Sigmoid colon (tissue), 7 donors: Measurements from ENCODE around the gene STK39. TPM values are rescaled to one million over a fixed set of nuclear protein-coding genes. Genes with fewer than 3 reads are reported as not detected.

ENCODE experiments used
- DNase-seq: peaks from one replicate; pipeline ENCODE4 v3.0.0-alpha.2; 2019
- H3K27ac ChIP-seq, 4 donors: fragments of 200-600 bp; sonication (generic); one replicate each; pipeline ENCODE4 v1.5.1; 2016 to 2019; ENCODE audit warnings: mild to moderate bottlenecking in 1 of 4
- H3K27me3 ChIP-seq, 3 donors: fragments of 200-600 bp; sonication (generic); one replicate each; pipeline ENCODE4 v1.5.1; 2019; ENCODE audit warnings: mild to moderate bottlenecking in 1 of 3
- H3K36me3 ChIP-seq, 4 donors: fragments of 200-600 bp; sonication (generic); one replicate each; pipeline ENCODE4 v1.5.1; 2016 to 2019
- H3K4me1 ChIP-seq, 4 donors: fragments of 200-600 bp; sonication (generic); one replicate each; pipeline ENCODE4 v1.5.1; 2017 to 2019
- H3K4me3 ChIP-seq, 4 donors: fragments of 200-600 bp; sonication (generic); one replicate each; pipeline ENCODE4 v1.5.1; 2017 to 2019; ENCODE audit warnings: mild to moderate bottlenecking in 2 of 4, moderate library complexity in 1 of 4
- H3K9me3 ChIP-seq, 4 donors: fragments of 200-600 bp in 3 of 4; sonication (generic) in 3 of 4; one replicate each; pipeline versions ENCODE4 v1.5.1 to v1.6.1; 2013 to 2019
- EP300 ChIP-seq, 4 donors: sonication (generic); formaldehyde crosslinking; IDR thresholded peaks; one replicate each; pipeline ENCODE4 v1.6.1; 2017; ENCODE audit warnings: antibody characterized with exemption in 4 of 4
- POLR2A ChIP-seq, 2 donors: fragments of 450-650 bp; IDR thresholded peaks; one replicate each; pipeline ENCODE4 v1.6.1; 2016; ENCODE audit warnings: antibody characterized with exemption in 2 of 2, mild to moderate bottlenecking in 2 of 2, moderate library complexity in 2 of 2
- POLR2AphosphoS5 ChIP-seq, 4 donors: sonication (generic); formaldehyde crosslinking; IDR thresholded peaks; one replicate each; pipeline ENCODE4 v1.6.1; 2017; ENCODE audit warnings: antibody characterized with exemption in 4 of 4
- WGBS, 2 donors: extraction: QIAGEN DNeasy Blood & Tissue Kit; methylation state at CpG; one replicate each; pipeline ENCODE4 v1.1.7; 2013; 5-methylcytosine and 5-hydroxymethylcytosine counted together
- intact Hi-C: fragments of 100-400 bp; cut with DNase I; formaldehyde crosslinking; loops from one replicate; pipeline ENCODE4 v1.15.1; 2023
- polyA plus RNA-seq, 3 donors: library from polyadenylated mRNA; stranded (reverse); fragments of 200-250 nt; gene quantifications; one replicate each; pipeline ENCODE4 v1.2.3, GENCODE V29; 2013
- total RNA-seq, 4 donors: library from RNA; depleted of rRNA; stranded (reverse); fragments of >200 nt; gene quantifications; one replicate each; pipeline ENCODE4 v1.1.0, GENCODE V29; 2016
- TF ChIP-seq, protein P1 (sequence below), 4 experiments: fragments of 450-650 bp in 3 of 4; fragments of 200-600 bp in 1 of 4; IDR thresholded peaks; one replicate each; pipeline ENCODE4 v1.5.1; 2016 to 2019; ENCODE audit warnings: antibody characterized with exemption in 4 of 4, mild to moderate bottlenecking in 3 of 4, moderate library complexity in 2 of 4
- donor health status: healthy with polysubstance abuse.
- donor health status: Bipolar disorder and iron deficiency.
- donor health status: healthy.

STK39 gene
- total and polyA plus RNA-seq, 7 donors = 13.4 to 44.9 (median 24.1) TPM

DNA sequence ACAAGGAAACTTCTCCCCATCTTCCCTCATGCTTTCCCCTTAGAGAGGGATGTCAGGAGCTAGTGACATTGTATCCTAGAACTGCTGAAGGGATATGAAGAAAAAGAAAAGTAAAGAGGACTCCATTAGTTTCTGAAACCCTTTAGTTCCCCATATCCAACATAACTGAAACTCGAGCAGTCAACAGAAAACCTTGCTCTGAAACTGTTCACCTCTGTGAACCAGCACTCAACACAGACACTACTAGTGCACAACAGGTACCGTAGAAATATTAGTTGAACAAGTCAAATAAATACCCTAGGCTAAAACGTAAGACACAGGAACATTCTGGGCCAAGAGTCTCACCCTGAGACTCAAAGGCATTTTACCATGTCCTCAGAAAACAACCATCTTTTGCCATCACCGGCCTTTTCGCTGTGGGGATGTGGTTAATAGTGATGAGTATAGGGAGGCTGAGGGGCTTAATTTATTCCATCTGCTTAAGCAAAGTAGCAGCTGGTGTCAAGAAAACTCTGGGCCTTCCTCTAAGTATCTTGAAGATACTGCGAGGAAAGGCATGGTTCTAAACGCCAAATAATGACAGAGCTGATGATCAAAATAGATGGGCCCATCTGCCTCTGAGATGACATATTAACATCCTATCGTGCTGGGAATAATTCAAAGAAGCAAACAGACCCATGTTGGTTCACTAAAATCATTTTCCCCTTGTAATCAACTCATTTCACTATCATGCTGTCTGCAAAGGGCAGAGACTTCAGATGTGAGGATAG lies 156.8 kb downstream of the STK39 start:
- Histone ChIP-seq H3K9me3 (no peaks in the 10 kb centered on the region), H3K27me3 (no peaks in the 10 kb centered on the region), H3K36me3 (no peaks in the 10 kb centered on the region), H3K27ac (no peak overlapping the region), H3K4me3 (no peak overlapping the region), H3K4me1 (peaks cover 0 to 16% (median 10%) of the 10 kb centered on the region in 4 donors)
- TF ChIP-seq EP300 (IDR thresholded peaks at IDR 0.05) (no peak), POLR2AphosphoS5 (IDR thresholded peaks at IDR 0.05) (no peak), POLR2A (IDR thresholded peaks at IDR 0.05) (no peak)
- TF ChIP-seq, protein P1, sequence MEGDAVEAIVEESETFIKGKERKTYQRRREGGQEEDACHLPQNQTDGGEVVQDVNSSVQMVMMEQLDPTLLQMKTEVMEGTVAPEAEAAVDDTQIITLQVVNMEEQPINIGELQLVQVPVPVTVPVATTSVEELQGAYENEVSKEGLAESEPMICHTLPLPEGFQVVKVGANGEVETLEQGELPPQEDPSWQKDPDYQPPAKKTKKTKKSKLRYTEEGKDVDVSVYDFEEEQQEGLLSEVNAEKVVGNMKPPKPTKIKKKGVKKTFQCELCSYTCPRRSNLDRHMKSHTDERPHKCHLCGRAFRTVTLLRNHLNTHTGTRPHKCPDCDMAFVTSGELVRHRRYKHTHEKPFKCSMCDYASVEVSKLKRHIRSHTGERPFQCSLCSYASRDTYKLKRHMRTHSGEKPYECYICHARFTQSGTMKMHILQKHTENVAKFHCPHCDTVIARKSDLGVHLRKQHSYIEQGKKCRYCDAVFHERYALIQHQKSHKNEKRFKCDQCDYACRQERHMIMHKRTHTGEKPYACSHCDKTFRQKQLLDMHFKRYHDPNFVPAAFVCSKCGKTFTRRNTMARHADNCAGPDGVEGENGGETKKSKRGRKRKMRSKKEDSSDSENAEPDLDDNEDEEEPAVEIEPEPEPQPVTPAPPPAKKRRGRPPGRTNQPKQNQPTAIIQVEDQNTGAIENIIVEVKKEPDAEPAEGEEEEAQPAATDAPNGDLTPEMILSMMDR (IDR thresholded peaks at IDR 0.05) = no peak
- intact Hi-C loops = no loop called here
- no peak for DNase-seq
- 86 to 92% methylated on average over 8 of the region's 8 CpGs for WGBS, 2 donors

DNA sequence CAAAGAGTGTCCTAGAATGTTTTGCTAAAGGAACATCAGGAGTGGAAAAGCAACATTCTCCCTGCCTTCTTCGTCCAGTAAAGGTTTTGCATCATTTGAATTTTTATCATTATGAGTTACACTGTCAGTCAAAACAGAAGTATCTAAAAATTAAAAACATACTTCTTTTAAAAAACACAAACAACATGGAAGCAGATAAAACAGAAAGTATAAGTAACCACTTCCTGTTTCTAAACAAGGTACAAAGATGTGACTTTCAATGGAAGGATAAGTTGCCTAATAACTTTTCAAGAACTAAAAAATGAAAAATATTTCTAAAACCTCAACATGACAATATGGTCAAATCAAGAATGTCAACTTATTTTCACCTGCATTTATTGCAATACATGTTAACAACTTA lies 158.2 kb downstream of the STK39 start:
- DNase-seq = no peak
- 73 to 86% methylated on average over 1 of the region's 1 CpG for WGBS, 2 donors

DNA sequence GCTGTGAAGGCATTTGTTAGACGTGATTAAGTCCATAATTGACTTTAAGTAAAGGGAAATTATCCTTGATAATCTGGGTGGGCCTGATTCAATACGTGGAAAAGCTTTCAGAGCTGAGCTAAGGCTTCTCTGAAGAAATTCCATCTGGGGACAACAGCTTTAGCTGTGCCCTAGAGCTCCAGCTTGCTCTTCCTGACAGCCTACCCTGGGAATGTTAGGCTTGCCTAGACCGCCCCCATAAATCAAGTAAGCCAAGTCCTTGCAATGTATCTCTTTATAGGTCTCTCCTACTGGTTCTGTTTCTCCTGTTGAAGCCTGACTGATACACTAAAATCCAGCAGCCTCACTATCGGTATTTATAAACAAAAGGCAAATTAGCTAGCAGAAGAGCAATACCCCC lies 160.0 kb downstream of the STK39 start:
- Histone ChIP-seq H3K9me3 (no peaks in the 10 kb centered on the region), H3K27me3 (no peaks in the 10 kb centered on the region)
- DNase-seq = no peak

More for the DNA sequence above, 158.2 kb downstream of the STK39 start:
- no peak overlapping the region for H3K4me3 ChIP-seq
- H3K9me3 ChIP-seq = no peaks in the 10 kb centered on the region
- H3K36me3 ChIP-seq = no peaks in the 10 kb centered on the region
- intact Hi-C loops = no loop called here
- H3K27me3 ChIP-seq = no peaks in the 10 kb centered on the region
- TF ChIP-seq POLR2AphosphoS5 (IDR thresholded peaks at IDR 0.05) (no peak), POLR2A (IDR thresholded peaks at IDR 0.05) (no peak), EP300 (IDR thresholded peaks at IDR 0.05) (no peak)
- TF ChIP-seq, protein P1 (IDR thresholded peaks at IDR 0.05) = no peak
- H3K4me1 ChIP-seq = peaks cover 0 to 16% (median 10%) of the 10 kb centered on the region in 4 donors
- H3K27ac ChIP-seq = no peak overlapping the region

DNA sequence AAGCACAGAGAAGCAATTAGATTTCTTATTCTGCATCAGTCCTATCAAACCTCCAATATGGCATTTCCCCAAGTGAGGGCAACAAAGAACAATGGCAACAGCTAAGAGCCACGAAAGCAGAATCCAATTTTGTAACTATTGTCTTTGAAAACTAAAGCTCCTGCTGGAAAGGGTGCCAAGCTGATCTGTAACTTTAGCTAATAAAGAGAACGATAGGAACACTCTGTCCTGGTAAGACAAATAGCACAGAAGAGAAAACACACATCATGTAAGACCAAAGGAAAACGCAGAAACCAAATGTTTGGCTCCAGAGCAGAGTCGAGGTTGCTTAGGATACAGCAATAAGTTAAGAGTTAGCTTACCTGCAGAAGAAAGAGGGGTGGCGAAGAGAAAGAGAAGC lies 160.5 kb downstream of the STK39 start:
- Histone ChIP-seq H3K27me3 (no peaks in the 10 kb centered on the region), H3K4me1 (peaks cover 0 to 16% (median 10%) of the 10 kb centered on the region in 4 donors), H3K27ac (peak overlapping the region in 2 of 4 donors; percentile 14 to 66), H3K4me3 (no peak overlapping the region), H3K9me3 (no peaks in the 10 kb centered on the region), H3K36me3 (no peaks in the 10 kb centered on the region)
- intact Hi-C loops = no loop called here
- no peak for TF ChIP-seq POLR2A (IDR thresholded peaks at IDR 0.05)
- TF ChIP-seq, protein P1 (IDR thresholded peaks at IDR 0.05) = no peak
- TF ChIP-seq POLR2AphosphoS5 (IDR thresholded peaks at IDR 0.05) = no peak
- TF ChIP-seq EP300 (IDR thresholded peaks at IDR 0.05) = no peak
- DNase-seq = no peak
- 92 to 93% methylated on average over 5 of the region's 5 CpGs for WGBS, 2 donors

More for the DNA sequence above, 160.0 kb downstream of the STK39 start:
- WGBS, 2 donors = 90 to 96% methylated on average over 4 of the region's 4 CpGs
- Histone ChIP-seq H3K27ac (peak overlapping the region in 2 of 4 donors; percentile 14 to 66), H3K4me1 (peaks cover 0 to 16% (median 10%) of the 10 kb centered on the region in 4 donors), H3K4me3 (no peak overlapping the region), H3K36me3 (no peaks in the 10 kb centered on the region)
- intact Hi-C loops = no loop called here
- no peak for TF ChIP-seq EP300 (IDR thresholded peaks at IDR 0.05)
- no peak for TF ChIP-seq POLR2AphosphoS5 (IDR thresholded peaks at IDR 0.05)
- TF ChIP-seq, protein P1 (IDR thresholded peaks at IDR 0.05) = no peak
- no peak for TF ChIP-seq POLR2A (IDR thresholded peaks at IDR 0.05)
